ENCODE data around the gene PCDHGA2.

- no peak for TF ChIP-seq CTCF (IDR thresholded peaks at IDR 0.05)
- no peak for TF ChIP-seq POLR2AphosphoS5 (IDR thresholded peaks at IDR 0.05)
- TF ChIP-seq POLR2A (IDR thresholded peaks at IDR 0.05), result no peak
Measured at GRCh38 chr5:141343242-141343952, 4.8 kb downstream of the PCDHGA2 start, which contains the start of gene PCDHGA3.

Measured in breast epithelium (tissue), 3 donors.